HepG2 (cell line): ENCODE measurements around the gene SPRYD4. TPM values are rescaled to one million over a fixed set of nuclear protein-coding genes. Genes with fewer than 3 reads are reported as not detected.
A peak's percentile ranks its signal among the peaks of the same experiment; 100 is the strongest.

Experiments used
- ATAC-seq: fragments of 200-7000 bp; cut with Tn5 transposase; 3 replicates; pipeline ENCODE4 v1.9.1; 2020; ENCODE audit warnings: mild to moderate bottlenecking, moderate library complexity
- BruUV-seq: library from RNA; stranded (reverse); fragments of 400-500 nt; replicated peaks from 2 replicates; lab custom pipeline; 2021; lab: Mats Ljungman, UMichigan
- CTCF ChIA-PET: fragments of 300-600 bp; formaldehyde crosslinking; extraction: SDS; loops from one replicate; lab custom pipeline; 2021; ENCODE audit warnings: low total read pairs, inconsistent platforms, low intra/inter-chr PET ratio; lab: Yijun Ruan, JAX
- POLR2A ChIA-PET: fragments of 350-600 bp; sonication (Branson Sonifier 250); formaldehyde crosslinking; loops from one replicate; lab custom pipeline; 2020; ENCODE audit warnings: antibody characterized with exemption, inconsistent platforms; lab: Yijun Ruan, JAX
- DNase-seq: peaks from one replicate; pipeline ENCODE4 v3.0.0-alpha.2; 2015; ENCODE audit warnings: low spot score
- FAIRE-seq: peaks from 3 replicates; lab custom pipeline; 2011; peaks lifted over from hg19 to GRCh38; lab: Jason Lieb, UNC
- H2AFZ ChIP-seq: one replicate; pipeline ENCODE4 v1.6.1; 2011; ENCODE audit warnings: low read length, inconsistent platforms
- H3K27ac ChIP-seq: fragments of 300-600 bp; 3 replicates; pipeline ENCODE4 v1.8.0; 2011; ENCODE audit warnings: mixed run types, mild to moderate bottlenecking, mixed read lengths, low read length, inconsistent platforms; ENCODE audit not compliant: insufficient read depth; ENCODE audit errors: extremely low read length
- H3K27me3 ChIP-seq, 2 experiments: fragments of 200-600 bp in 1 of 2; 2 replicates in 1 of 2; 3 replicates in 1 of 2; pipeline versions ENCODE4 v1.6.0 to v1.8.0; 2011; ENCODE audit warnings: low read length in 2 of 2, mild to moderate bottlenecking in 2 of 2, moderate library complexity in 2 of 2, inconsistent platforms in 1 of 2; ENCODE audit not compliant: insufficient read depth in 2 of 2, control insufficient read depth in 1 of 2
- H3K36me3 ChIP-seq, 2 experiments: fragments of 200-600 bp in 1 of 2; replicated peaks in 1 of 2; 2 replicates in 1 of 2; 3 replicates in 1 of 2; pipeline versions ENCODE4 v1.5.1 to v1.8.0; 2011; ENCODE audit warnings: low read length in 2 of 2, inconsistent platforms in 1 of 2; ENCODE audit not compliant: insufficient read depth in 2 of 2, control insufficient read depth in 1 of 2
- H3K4me1 ChIP-seq: 2 replicates; pipeline ENCODE4 v1.5.1; 2012; ENCODE audit warnings: low read length, inconsistent platforms; ENCODE audit not compliant: insufficient read depth
- H3K4me2 ChIP-seq: 2 replicates; pipeline ENCODE4 v1.6.0; 2011; ENCODE audit warnings: low read depth, low read length, inconsistent platforms
- H3K4me3 ChIP-seq, 3 experiments: fragments of 200-600 bp in 1 of 3; sonication (generic), shearing (Covaris generic) in 1 of 3; replicated peaks in 1 of 3; 2 replicates each; pipeline ENCODE4 v1.5.1; 2011 to 2016; ENCODE audit warnings: low read length in 3 of 3, inconsistent platforms in 2 of 3, low read depth in 2 of 3, mild to moderate bottlenecking in 2 of 3, control low read depth in 1 of 3, mixed read lengths in 1 of 3; ENCODE audit not compliant: insufficient read depth in 1 of 3
- H3K79me2 ChIP-seq: one replicate; pipeline ENCODE4 v1.6.1; 2011; ENCODE audit warnings: low read length, inconsistent platforms; ENCODE audit not compliant: insufficient read depth
- H3K9ac ChIP-seq: 2 replicates; pipeline ENCODE4 v1.6.0; 2011; ENCODE audit warnings: mild to moderate bottlenecking, low read depth, low read length, inconsistent platforms; ENCODE audit not compliant: insufficient read depth
- H3K9me3 ChIP-seq: 2 replicates; pipeline ENCODE4 v1.5.1; 2012; ENCODE audit warnings: mild to moderate bottlenecking, low read length
- H4K20me1 ChIP-seq: 2 replicates; pipeline ENCODE4 v1.6.0; 2011; ENCODE audit warnings: inconsistent platforms, mild to moderate bottlenecking, low read length, moderate library complexity; ENCODE audit not compliant: insufficient read depth
- ELF4 ChIP-seq: sonication (generic); formaldehyde crosslinking; IDR thresholded peaks from 2 replicates; pipeline ENCODE4 v1.5.0; 2020; ENCODE audit warnings: missing genetic modification reagents, mild to moderate bottlenecking, moderate library complexity, borderline replicate concordance
- MTA3 ChIP-seq: sonication (generic); formaldehyde crosslinking; IDR thresholded peaks from 2 replicates; pipeline ENCODE4 v1.4.0; 2020; ENCODE audit warnings: missing genetic modification reagents
- PAXIP1 ChIP-seq: sonication (generic); formaldehyde crosslinking; conservative IDR thresholded peaks from 2 replicates; pipeline ENCODE4 v1.4.0; 2020; ENCODE audit warnings: mild to moderate bottlenecking, missing genetic modification reagents, moderate library complexity
- TCF12 ChIP-seq, 2 experiments: fragments of 450-650 bp in 1 of 2; sonication (generic) in 1 of 2; formaldehyde crosslinking in 1 of 2; IDR thresholded peaks; 2 replicates each; pipeline versions ENCODE4 v1.6.1 to v1.8.0; 2017 to 2022; ENCODE audit warnings: antibody characterized with exemption in 1 of 2, mild to moderate bottlenecking in 1 of 2, missing genetic modification reagents in 1 of 2, moderate library complexity in 1 of 2
- TSC22D2 ChIP-seq: sonication (generic); formaldehyde crosslinking; IDR thresholded peaks from 2 replicates; pipeline ENCODE4 v1.5.1; 2020; ENCODE audit warnings: missing genetic modification reagents, mild to moderate bottlenecking, borderline replicate concordance
- ZNF136 ChIP-seq: sonication (generic); formaldehyde crosslinking; IDR thresholded peaks from 2 replicates; pipeline ENCODE4 v1.8.1; 2022; ENCODE audit warnings: low read depth, mild to moderate bottlenecking, moderate library complexity, missing genetic modification reagents
- ZNF362 ChIP-seq: sonication (generic); formaldehyde crosslinking; IDR thresholded peaks from 2 replicates; pipeline ENCODE4 v1.4.0; 2020; ENCODE audit warnings: missing genetic modification reagents, mild to moderate bottlenecking, borderline replicate concordance
- ZNF414 ChIP-seq: sonication (generic); formaldehyde crosslinking; IDR thresholded peaks from 2 replicates; pipeline ENCODE4 v1.5.0; 2020; ENCODE audit warnings: missing genetic modification reagents
- ZNF460 ChIP-seq: sonication (generic); formaldehyde crosslinking; IDR thresholded peaks from 2 replicates; pipeline ENCODE4 v1.5.1; 2020; ENCODE audit warnings: missing genetic modification reagents, mild to moderate bottlenecking, borderline replicate concordance
- ZNF619 ChIP-seq: sonication (generic); formaldehyde crosslinking; IDR thresholded peaks from 2 replicates; pipeline ENCODE4 v1.4.0; 2020; ENCODE audit warnings: mild to moderate bottlenecking, missing genetic modification reagents
- ZNF83 ChIP-seq: sonication (generic); formaldehyde crosslinking; IDR thresholded peaks from 2 replicates; pipeline ENCODE4 v1.4.0; 2020; ENCODE audit warnings: missing genetic modification reagents, mild to moderate bottlenecking, borderline replicate concordance
- WGBS: methylation state at CpG from one replicate; pipeline ENCODE4 v1.1.6; 2017; ENCODE audit warnings: low lambda C conversion rate; 5-methylcytosine and 5-hydroxymethylcytosine counted together
- in situ Hi-C: cut with HindIII; loops from 2 replicates; pipeline ENCODE4 v1.10.0; 2017; ENCODE audit warnings: low pct_unique_long_range_greater_than_20kb; ENCODE audit not compliant: extremely low pct_ligation_motif_present
- intact Hi-C: fragments of 100-400 bp; cut with micrococcal nuclease; formaldehyde crosslinking; loops from one replicate; pipeline ENCODE4 v1.10.0; 2022; ENCODE audit not compliant: unreplicated experiment
- polyA plus RNA-seq, 8 experiments: library from polyadenylated mRNA; depleted of rRNA in 3 of 8; stranded (reverse) in 7 of 8; unstranded in 1 of 8; fragments of >200 nt; fragmentation: Illumina TruSeq in 4 of 8; extraction: Trizol in 4 of 8; gene quantifications; 2 replicates each; pipeline versions ENCODE4 v1.2.1 to v1.2.3, GENCODE V29; 2011 to 2016; ENCODE audit warnings: low read depth in 4 of 8, missing spikeins in 1 of 8, mixed read lengths in 1 of 8; ENCODE audit not compliant: insufficient read depth in 1 of 8
- total RNA-seq, 5 experiments: library from RNA; depleted of rRNA; stranded (reverse); fragments of >200 nt; fragmentation: Illumina TruSeq; extraction: Trizol; gene quantifications; 2 replicates each; pipeline ENCODE4 v1.2.3, GENCODE V29; 2016; ENCODE audit warnings: low read depth in 1 of 5

SPRYD4 gene
- total and polyA plus RNA-seq, 2 of the 13 experiments (the other 11 are each of a cell fraction or from before 2014, with no cell fraction given): 3.9 to 4.5 TPM

GRCh38 chr12:56520506-56520905 is 52.1 kb downstream of the SPRYD4 start (continued):
- TF ChIP-seq ZNF362 (CRISPR knock-in tag): no peak
- TF ChIP-seq ZNF414 (CRISPR knock-in tag): no peak
- no peak for TF ChIP-seq ELF4 (CRISPR knock-in tag)
- no peak for TF ChIP-seq MTA3 (CRISPR knock-in tag)

- WGBS: 37% methylated on average over 8 of the region's 8 CpGs
Observed at GRCh38 chr12:56521209-56521589, 52.8 kb downstream of the SPRYD4 start.

More at GRCh38 chr12:56521209-56521589, 52.8 kb downstream of the SPRYD4 start:
- in situ Hi-C loops (no loop called here), intact Hi-C loops (no loop called here)
- Histone ChIP-seq H3K27ac (no peak overlapping the region), H2AFZ (peak overlapping the region; percentile 78), H3K9ac (peak overlapping the region; percentile 68; the same call in 1 of the 2 replicates), H3K27me3 (no peaks in the 10 kb centered on the region; a peak in 1 of 5 replicates), H3K79me2 (no peaks in the 10 kb centered on the region), H3K9me3 (no peaks in the 10 kb centered on the region), H3K4me2 (peak overlapping the region; percentile 75), H3K4me1 (peaks cover 31% of the 10 kb centered on the region), H3K4me3 (peak overlapping the region; percentile 65 to 73 (median 66)), H3K36me3 (no peaks in the 10 kb centered on the region), H4K20me1 (no peaks in the 10 kb centered on the region)
- no peak for ATAC-seq
- no peak for DNase-seq
- no TSS peak for BruUV-seq
- POLR2A ChIA-PET: interaction anchor here (0.7 to 1.7 kb wide), 3 partner anchors 108 to 116 kb away, joined by 3 to 7 read pairs (median 3); no protein-coding TSS in a partner anchor
- TF ChIP-seq PAXIP1 (CRISPR knock-in tag) (no peak), TSC22D2 (CRISPR knock-in tag) (no peak), TCF12 (IDR thresholded peaks at IDR 0.05) (no peak), TCF12 (CRISPR knock-in tag; IDR thresholded peaks at IDR 0.05) (no peak), ZNF619 (CRISPR knock-in tag) (no peak), ZNF83 (no peak), ZNF460 (peak; percentile 85), ZNF136 (no peak)
- no peak for FAIRE-seq
- CTCF ChIA-PET: no interaction called here
